A673 (cell line): Measurements from ENCODE around the gene ZFP37. TPM values are rescaled to one million over a fixed set of nuclear protein-coding genes. Genes with fewer than 3 reads are reported as not detected.
"Not testable (repeated sequence)": the region's sequence is repeated elsewhere in the genome, so short reads cannot be mapped to it uniquely, and the experiment has no call there.

Source experiments
- BruUV-seq: library from RNA; stranded (reverse); fragments of 400-500 nt; replicated peaks from 2 replicates; lab custom pipeline; 2021; lab: Mats Ljungman, UMichigan
- CTCF ChIA-PET: fragments of 300-600 bp; sonication (Branson Sonifier 250); formaldehyde crosslinking; loops from one replicate; lab custom pipeline; 2022; ENCODE audit warnings: antibody characterized with exemption; lab: Charles Lee
- POLR2A ChIA-PET: fragments of 300-600 bp; sonication (Branson Sonifier 250); formaldehyde crosslinking; loops from one replicate; lab custom pipeline; 2022; ENCODE audit warnings: antibody characterized with exemption; ENCODE audit not compliant: low non-redundant PET; lab: Charles Lee
- DNase-seq: peaks from one replicate; pipeline ENCODE4 v3.0.0-alpha.2; 2015; ENCODE audit warnings: low spot score
- H3K27ac ChIP-seq: fragments of 200-600 bp; sonication (generic); 2 replicates; pipeline ENCODE4 v1.5.1; 2016; ENCODE audit warnings: mixed run types, low read depth, mild to moderate bottlenecking, mixed read lengths, antibody characterized with exemption, low read length; ENCODE audit not compliant: poor library complexity, severe bottlenecking
- H3K27me3 ChIP-seq: fragments of 200-600 bp; sonication (generic); replicated peaks from 2 replicates; pipeline ENCODE4 v1.6.1; 2017; ENCODE audit warnings: mixed run types, low read depth, mild to moderate bottlenecking, mixed read lengths, antibody characterized with exemption, low read length; ENCODE audit not compliant: insufficient read depth, poor library complexity
- H3K36me3 ChIP-seq: fragments of 200-600 bp; sonication (generic); 2 replicates; pipeline ENCODE4 v1.6.1; 2016; ENCODE audit warnings: mixed run types, mild to moderate bottlenecking, mixed read lengths, antibody characterized with exemption, low read length; ENCODE audit not compliant: insufficient read depth, poor library complexity, severe bottlenecking
- H3K4me1 ChIP-seq: fragments of 200-600 bp; sonication (generic); 2 replicates; pipeline ENCODE4 v1.6.1; 2017; ENCODE audit warnings: mixed run types, mild to moderate bottlenecking, mixed read lengths, antibody characterized with exemption, low read length; ENCODE audit not compliant: insufficient read depth, poor library complexity, severe bottlenecking
- H3K4me3 ChIP-seq: fragments of 200-600 bp; sonication (generic); 2 replicates; pipeline ENCODE4 v1.5.1; 2016; ENCODE audit warnings: low read depth, mixed run types, mild to moderate bottlenecking, mixed read lengths, low read length; ENCODE audit not compliant: poor library complexity, severe bottlenecking
- H3K9me3 ChIP-seq: fragments of 200-600 bp; sonication (generic); 2 replicates; pipeline ENCODE4 v1.6.1; 2016; ENCODE audit warnings: mixed run types, low read depth, mild to moderate bottlenecking, mixed read lengths, antibody characterized with exemption, low read length; ENCODE audit not compliant: poor library complexity, severe bottlenecking
- EZH2 ChIP-seq: fragments of 200-600 bp; sonication (generic); IDR thresholded peaks from 2 replicates; pipeline ENCODE4 v1.6.1; 2017; ENCODE audit warnings: borderline replicate concordance, low read depth, mild to moderate bottlenecking, mixed read lengths, antibody characterized with exemption, low read length; ENCODE audit not compliant: poor library complexity, severe bottlenecking
- intact Hi-C: fragments of 100-400 bp; cut with micrococcal nuclease; formaldehyde crosslinking; loops from one replicate; pipeline ENCODE4 v1.10.0; 2022; ENCODE audit not compliant: unreplicated experiment
- total RNA-seq: library from RNA; stranded (reverse); gene quantifications from 2 replicates; pipeline ENCODE4 v1.2.3, GENCODE V29; 2021

Gene ZFP37
- total RNA-seq, 1 experiment from 2014 or later = 5.4 TPM

DNA sequence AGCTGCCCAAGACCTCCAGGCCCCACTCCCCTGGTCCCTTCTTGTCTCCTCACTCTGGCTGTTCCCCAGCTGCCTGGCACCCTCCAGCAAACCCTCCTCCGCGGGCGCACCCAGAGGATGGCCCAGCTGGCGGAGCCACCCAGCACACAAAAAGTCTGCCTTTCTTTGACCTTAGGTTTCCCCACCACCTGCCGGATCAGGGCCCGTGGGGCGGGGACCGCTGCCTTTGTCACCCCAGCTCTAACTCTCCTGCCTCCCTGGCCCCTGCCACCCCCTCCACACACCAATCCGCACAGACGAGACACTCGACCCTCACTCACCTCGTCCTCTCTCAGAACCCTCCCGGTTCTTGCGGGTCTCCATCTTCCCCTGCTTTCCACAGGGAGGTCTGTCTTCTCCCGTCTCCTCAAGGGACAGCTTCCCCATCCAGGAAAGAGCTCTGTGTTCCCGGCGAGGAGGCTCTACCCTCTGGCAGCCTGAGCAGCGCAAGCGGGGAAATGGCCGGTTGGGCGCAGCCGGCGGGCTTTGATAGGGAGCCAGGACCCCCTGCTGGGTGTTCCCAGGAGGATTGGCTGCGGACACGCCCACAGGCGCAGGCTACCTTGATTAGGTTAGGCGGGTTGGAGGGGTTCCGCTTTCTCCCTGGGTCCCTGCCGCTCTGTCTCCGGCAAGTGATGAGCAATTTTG is 32.1 kb upstream of the ZFP37 start:
- H3K36me3 ChIP-seq, CTCF ChIA-PET, H3K4me1 ChIP-seq, intact Hi-C loops, H3K27ac ChIP-seq, POLR2A ChIA-PET, DNase-seq, H3K4me3 ChIP-seq, H3K9me3 ChIP-seq, BruUV-seq: not testable (repeated sequence)
- peaks cover 40% of the 10 kb centered on the region for H3K27me3 ChIP-seq

DNA sequence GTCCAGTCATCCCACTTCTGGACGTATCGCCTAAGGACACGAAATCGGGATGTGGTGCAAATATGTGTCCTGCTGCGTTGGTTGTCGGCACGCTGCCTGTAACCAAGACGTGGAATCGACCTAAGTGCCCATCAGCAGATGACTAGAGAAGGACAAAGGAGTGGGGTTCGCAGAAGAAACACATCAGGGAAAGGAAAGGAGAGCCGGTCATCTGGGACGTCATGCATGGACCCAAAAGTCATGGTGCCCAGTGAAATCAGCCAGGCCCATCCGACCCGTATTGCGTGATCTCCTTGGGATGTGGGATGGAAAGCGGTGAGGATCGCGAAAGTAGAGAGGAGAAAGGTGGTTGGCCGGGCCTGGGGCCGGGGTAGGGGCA is 6.4 kb upstream of the ZFP37 start:
- H3K36me3 ChIP-seq, CTCF ChIA-PET, H3K27ac ChIP-seq, intact Hi-C loops, BruUV-seq, H3K4me1 ChIP-seq, H3K9me3 ChIP-seq, POLR2A ChIA-PET, H3K4me3 ChIP-seq, DNase-seq: not testable (repeated sequence)
- H3K27me3 ChIP-seq = peaks cover 12% of the 10 kb centered on the region
- peak; percentile 39 for TF ChIP-seq EZH2

- H3K27ac ChIP-seq, CTCF ChIA-PET, H3K4me3 ChIP-seq, DNase-seq, H3K36me3 ChIP-seq, H3K9me3 ChIP-seq, H3K4me1 ChIP-seq, BruUV-seq, POLR2A ChIA-PET, intact Hi-C loops: not testable (repeated sequence)
- H3K27me3 ChIP-seq = peaks cover 12% of the 10 kb centered on the region
Observed at GRCh38 chr9:113062256-113062931, 5.9 kb upstream of the ZFP37 start.

DNA sequence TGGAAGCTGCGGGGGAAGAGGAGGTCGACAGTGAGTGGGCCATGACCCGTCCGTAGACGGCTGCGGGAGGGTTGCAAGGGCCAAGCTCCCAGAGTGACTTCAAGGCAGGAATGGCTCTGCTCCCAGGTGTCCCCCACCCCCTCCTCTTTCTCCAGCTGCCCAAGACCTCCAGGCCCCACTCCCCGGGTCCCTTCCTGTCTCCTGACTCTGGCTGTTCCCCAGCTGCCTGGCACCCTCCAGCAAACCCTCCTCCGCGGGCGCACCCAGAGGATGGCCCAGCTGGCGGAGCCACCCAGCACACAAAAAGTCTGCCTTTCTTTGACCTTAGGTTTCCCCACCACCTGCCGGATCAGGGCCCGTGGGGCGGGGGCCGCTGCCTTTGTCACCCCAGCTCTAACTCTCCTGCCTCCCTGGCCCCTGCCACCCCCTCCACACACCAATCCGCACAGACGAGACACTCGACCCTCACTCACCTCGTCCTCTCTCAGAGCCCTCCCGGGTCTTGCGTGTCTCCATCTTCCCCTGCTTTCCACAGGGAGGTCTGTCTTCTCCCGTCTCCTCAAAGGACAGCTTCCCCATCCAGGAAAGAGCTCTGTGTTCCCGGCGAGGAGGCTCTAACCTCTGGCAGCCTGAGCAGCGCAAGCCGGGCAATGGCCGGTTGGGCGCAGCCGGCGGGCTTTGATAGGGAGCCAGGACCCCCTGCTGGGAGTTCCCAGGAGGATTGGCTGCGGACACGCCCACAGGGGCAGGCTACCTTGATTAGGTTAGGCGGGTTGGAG is 4.7 kb upstream of the ZFP37 start:
- BruUV-seq, POLR2A ChIA-PET: not testable (repeated sequence)
- peak; percentile 41 for DNase-seq

GRCh38 chr9:113059581-113060284 is 3.2 kb upstream of the ZFP37 start:
- BruUV-seq, CTCF ChIA-PET, H3K4me1 ChIP-seq, POLR2A ChIA-PET, H3K27ac ChIP-seq, intact Hi-C loops, H3K36me3 ChIP-seq: not testable (repeated sequence)
- peak overlapping the region; percentile 38 for H3K4me3 ChIP-seq
- peaks cover 20% of the 10 kb centered on the region for H3K9me3 ChIP-seq
- peak; percentile 66 for DNase-seq
- peaks cover 12% of the 10 kb centered on the region for H3K27me3 ChIP-seq

More for the DNA sequence above, 4.7 kb upstream of the ZFP37 start:
- H3K27me3 ChIP-seq = peaks cover 12% of the 10 kb centered on the region
- CTCF ChIA-PET, H3K4me1 ChIP-seq, H3K9me3 ChIP-seq, intact Hi-C loops, H3K36me3 ChIP-seq, H3K4me3 ChIP-seq, H3K27ac ChIP-seq: not testable (repeated sequence)
- peak; percentile 40 for TF ChIP-seq EZH2
